GM12878 (cell line): ENCODE results near the gene SEL1L. TPM values are rescaled to one million over a fixed set of nuclear protein-coding genes. Genes with fewer than 3 reads are reported as not detected.

Experiments
- ATAC-seq: fragments of 200-7000 bp; cut with Tn5 transposase; 3 replicates; pipeline ENCODE4 v1.9.1; 2020; ENCODE audit warnings: mild to moderate bottlenecking, moderate library complexity
- BruUV-seq: library from RNA; stranded (reverse); fragments of 400-500 nt; replicated peaks from 2 replicates; lab custom pipeline; 2021; lab: Mats Ljungman, UMichigan
- CTCF ChIA-PET: fragments of 300-600 bp; sonication (Branson Sonifier 250); formaldehyde crosslinking; extraction: SDS; loops from one replicate; lab custom pipeline; 2021; ENCODE audit warnings: inconsistent platforms; lab: Yijun Ruan, JAX
- POLR2A ChIA-PET: fragments of 350-600 bp; formaldehyde crosslinking; extraction: SDS; loops from one replicate; lab custom pipeline; 2021; ENCODE audit warnings: inconsistent platforms; lab: Charles Lee
- RAD21 ChIA-PET: fragments of 300-600 bp; sonication (Branson Sonifier 250); formaldehyde crosslinking; loops from one replicate; lab custom pipeline; 2023; ENCODE audit warnings: antibody characterized with exemption; ENCODE audit not compliant: unreplicated experiment; lab: Charles Lee
- SMC1A ChIA-PET: fragments of 300-600 bp; sonication (Branson Sonifier 250); formaldehyde crosslinking; loops from one replicate; lab custom pipeline; 2023; ENCODE audit not compliant: unreplicated experiment, uncharacterized antibody; lab: Charles Lee
- DNase-seq: peaks from one replicate; pipeline ENCODE4 v3.0.0-alpha.2; 2011; ENCODE audit warnings: low read depth, low spot score
- FAIRE-seq: peaks from 3 replicates; lab custom pipeline; 2011; peaks lifted over from hg19 to GRCh38; lab: Jason Lieb, UNC
- H2AFZ ChIP-seq: 2 replicates; pipeline ENCODE4 v1.6.0; 2011; ENCODE audit warnings: low read depth, low read length, control low read depth; ENCODE audit not compliant: control insufficient read depth
- H3K27ac ChIP-seq: 2 replicates; pipeline ENCODE4 v1.5.1; 2011; ENCODE audit warnings: control low read depth; ENCODE audit not compliant: control insufficient read depth, insufficient read depth
- H3K27me3 ChIP-seq, 2 experiments: replicated peaks in 1 of 2; 2 replicates each; pipeline versions ENCODE4 v1.6.0 to v1.6.1; 2011; ENCODE audit warnings: low read length in 1 of 2; ENCODE audit not compliant: control insufficient read depth in 2 of 2, insufficient read depth in 2 of 2
- H3K36me3 ChIP-seq, 2 experiments: 2 replicates each; pipeline ENCODE4 v1.5.1; 2011; ENCODE audit warnings: low read length in 1 of 2; ENCODE audit not compliant: control insufficient read depth in 2 of 2, insufficient read depth in 2 of 2
- H3K4me1 ChIP-seq: 2 replicates; pipeline ENCODE4 v1.6.1; 2011; ENCODE audit warnings: mild to moderate bottlenecking, low read length, moderate library complexity, mixed read lengths; ENCODE audit not compliant: control insufficient read depth, insufficient read depth
- H3K4me2 ChIP-seq: 2 replicates; pipeline ENCODE4 v1.6.0; 2011; ENCODE audit warnings: control low read depth; ENCODE audit not compliant: control insufficient read depth, insufficient read depth
- H3K4me3 ChIP-seq: fragments of 200-600 bp; sonication (generic); 2 replicates; pipeline ENCODE4 v1.5.1; 2016
- H3K79me2 ChIP-seq: 2 replicates; pipeline ENCODE4 v1.6.0; 2011; ENCODE audit warnings: low read length; ENCODE audit not compliant: control insufficient read depth, insufficient read depth
- H3K9ac ChIP-seq: 2 replicates; pipeline ENCODE4 v1.8.0; 2011; ENCODE audit warnings: low read length, control low read depth, mixed read lengths; ENCODE audit not compliant: control insufficient read depth, insufficient read depth
- H3K9me3 ChIP-seq: replicated peaks from 3 replicates; pipeline ENCODE4 v1.5.1; 2011; ENCODE audit warnings: mild to moderate bottlenecking, low read length; ENCODE audit not compliant: control insufficient read depth, insufficient read depth
- H4K20me1 ChIP-seq: 2 replicates; pipeline ENCODE4 v1.6.0; 2011; ENCODE audit not compliant: control insufficient read depth, insufficient read depth
- BCL11A ChIP-seq: IDR thresholded peaks from 2 replicates; pipeline ENCODE4 v1.6.1; 2011; ENCODE audit warnings: low read depth, low read length
- BMI1 ChIP-seq: fragments of 450-650 bp; IDR thresholded peaks from 2 replicates; pipeline ENCODE4 v1.6.1; 2016; ENCODE audit warnings: mild to moderate bottlenecking, moderate library complexity, borderline replicate concordance
- CBX3 ChIP-seq: fragments of 200-600 bp; sonication (generic); IDR thresholded peaks from 2 replicates; pipeline ENCODE4 v1.6.1; 2016; ENCODE audit warnings: low read depth, borderline replicate concordance
- HDAC2 ChIP-seq: fragments of 200-600 bp; sonication (generic); IDR thresholded peaks from 2 replicates; pipeline ENCODE4 v1.6.1; 2017
- NFIC ChIP-seq: IDR thresholded peaks from 2 replicates; pipeline ENCODE4 v1.6.1; 2012; ENCODE audit warnings: low read depth, mild to moderate bottlenecking, inconsistent platforms, low read length, moderate library complexity
- SMAD5 ChIP-seq: IDR thresholded peaks from 2 replicates; pipeline ENCODE4 v1.6.1; 2016; ENCODE audit warnings: antibody characterized with exemption, low read depth
- SMARCA5 ChIP-seq: fragments of 450-650 bp; IDR thresholded peaks from 2 replicates; pipeline ENCODE4 v1.6.1; 2017; ENCODE audit warnings: mild to moderate bottlenecking
- SREBF1 ChIP-seq: IDR thresholded peaks from 2 replicates; pipeline ENCODE4 v1.6.1; 2012; ENCODE audit warnings: mild to moderate bottlenecking, low read length
- SREBF2 ChIP-seq: IDR thresholded peaks from 2 replicates; pipeline ENCODE4 v1.6.1; 2012; ENCODE audit warnings: mild to moderate bottlenecking, low read length
- TBL1XR1 ChIP-seq: IDR thresholded peaks from 2 replicates; pipeline ENCODE4 v1.6.1; 2012; ENCODE audit warnings: low read depth, low read length, improper control_type of control experiment
- TCF7 ChIP-seq: IDR thresholded peaks from 2 replicates; pipeline ENCODE4 v1.6.1; 2014; ENCODE audit warnings: antibody characterized with exemption, borderline replicate concordance
- YY1 ChIP-seq: IDR thresholded peaks from 2 replicates; pipeline ENCODE4 v1.6.1; 2011; ENCODE audit warnings: low read depth, mild to moderate bottlenecking, low read length
- ZBTB40 ChIP-seq: fragments of 450-650 bp; IDR thresholded peaks from 2 replicates; pipeline ENCODE4 v1.6.1; 2016; ENCODE audit warnings: mild to moderate bottlenecking, moderate library complexity, borderline replicate concordance
- ZNF622 ChIP-seq: fragments of 450-650 bp; IDR thresholded peaks from 2 replicates; pipeline ENCODE4 v1.6.1; 2017; ENCODE audit warnings: mild to moderate bottlenecking, inconsistent platforms
- WGBS: methylation state at CpG from one replicate; pipeline ENCODE4 v1.1.6; 2016; ENCODE audit warnings: low lambda C conversion rate; ENCODE audit not compliant: insufficient replicate concordance, insufficient coverage; ENCODE audit errors: missing lambda C conversion rate; 5-methylcytosine and 5-hydroxymethylcytosine counted together
- in situ Hi-C: fragments of 300-500 bp; cut with MboI; formaldehyde crosslinking; loops from 9 replicates; pipeline ENCODE4 v1.14.3; 2018; ENCODE audit warnings: mixed read lengths
- intact Hi-C: fragments of 100-400 bp; cut with micrococcal nuclease; formaldehyde crosslinking; loops from one replicate; pipeline ENCODE4 v1.14.2; 2022; ENCODE audit not compliant: unreplicated experiment
- polyA plus RNA-seq, 11 experiments: library from polyadenylated mRNA; depleted of rRNA in 4 of 11; unstranded in 6 of 11; stranded (reverse) in 5 of 11; fragments of >200 nt; fragmentation: Nextera tagmentation in 4 of 11; fragmentation: Illumina TruSeq in 1 of 11; extraction: Ambion mirVana in 4 of 11; extraction: Trizol in 1 of 11; gene quantifications; 1 replicate in 1 of 11; 2 replicates in 10 of 11; pipeline versions ENCODE4 v1.2.1 to v1.2.3, GENCODE V29; 2011 to 2016; ENCODE audit warnings: inconsistent platforms in 2 of 11, missing spikeins in 2 of 11, low read depth in 1 of 11
- total RNA-seq, 4 experiments: library from RNA; depleted of rRNA in 3 of 4; stranded (reverse); fragments of >200 nt in 3 of 4; fragmentation: Illumina TruSeq in 1 of 4; extraction: Trizol in 1 of 4; gene quantifications; 2 replicates each; pipeline versions ENCODE4 v1.2.1 to v1.2.3, GENCODE V29; 2013 to 2021
- TF ChIP-seq, protein P1 (sequence below): fragments of 150-350 bp; IDR thresholded peaks from 2 replicates; pipeline ENCODE4 v1.6.1; 2016; ENCODE audit warnings: low read depth, low read length

The SEL1L gene
- total and polyA plus RNA-seq, 10 of the 15 experiments (the other 5 are each of a cell fraction or from before 2014, with no cell fraction given): 13.4 to 57.2 (median 31.7) TPM

GRCh38 chr14:81430235-81430634 is 103.4 kb downstream of the SEL1L start:
- no peaks in the 10 kb centered on the region for H4K20me1 ChIP-seq
- ChIA-PET POLR2A (no interaction called here), RAD21 (no interaction called here), SMC1A (no interaction called here), CTCF (no interaction called here)
- DNase-seq (no peak), ATAC-seq (no peak), FAIRE-seq (no peak)
- H3K9me3 ChIP-seq: no peaks in the 10 kb centered on the region
- no peak overlapping the region for H3K27ac ChIP-seq
- WGBS: 61% methylated on average over 5 of the region's 5 CpGs
- peaks cover 4 to 6% of the 10 kb centered on the region in 2 experiments for H3K27me3 ChIP-seq
- BruUV-seq: no TSS peak
- no peak overlapping the region for H3K4me2 ChIP-seq
- H3K4me3 ChIP-seq: no peak overlapping the region
- H3K79me2 ChIP-seq: no peaks in the 10 kb centered on the region
- H3K36me3 ChIP-seq: no peaks in the 10 kb centered on the region
- TF ChIP-seq ZNF622 (no peak), ZBTB40 (no peak), SREBF2 (no peak), SMARCA5 (no peak), TBL1XR1 (no peak), TCF7 (no peak), HDAC2 (no peak), BCL11A (no peak), NFIC (no peak), CBX3 (no peak), BMI1 (no peak), SREBF1 (no peak), SMAD5 (no peak), YY1 (no peak)
- TF ChIP-seq, protein P1, sequence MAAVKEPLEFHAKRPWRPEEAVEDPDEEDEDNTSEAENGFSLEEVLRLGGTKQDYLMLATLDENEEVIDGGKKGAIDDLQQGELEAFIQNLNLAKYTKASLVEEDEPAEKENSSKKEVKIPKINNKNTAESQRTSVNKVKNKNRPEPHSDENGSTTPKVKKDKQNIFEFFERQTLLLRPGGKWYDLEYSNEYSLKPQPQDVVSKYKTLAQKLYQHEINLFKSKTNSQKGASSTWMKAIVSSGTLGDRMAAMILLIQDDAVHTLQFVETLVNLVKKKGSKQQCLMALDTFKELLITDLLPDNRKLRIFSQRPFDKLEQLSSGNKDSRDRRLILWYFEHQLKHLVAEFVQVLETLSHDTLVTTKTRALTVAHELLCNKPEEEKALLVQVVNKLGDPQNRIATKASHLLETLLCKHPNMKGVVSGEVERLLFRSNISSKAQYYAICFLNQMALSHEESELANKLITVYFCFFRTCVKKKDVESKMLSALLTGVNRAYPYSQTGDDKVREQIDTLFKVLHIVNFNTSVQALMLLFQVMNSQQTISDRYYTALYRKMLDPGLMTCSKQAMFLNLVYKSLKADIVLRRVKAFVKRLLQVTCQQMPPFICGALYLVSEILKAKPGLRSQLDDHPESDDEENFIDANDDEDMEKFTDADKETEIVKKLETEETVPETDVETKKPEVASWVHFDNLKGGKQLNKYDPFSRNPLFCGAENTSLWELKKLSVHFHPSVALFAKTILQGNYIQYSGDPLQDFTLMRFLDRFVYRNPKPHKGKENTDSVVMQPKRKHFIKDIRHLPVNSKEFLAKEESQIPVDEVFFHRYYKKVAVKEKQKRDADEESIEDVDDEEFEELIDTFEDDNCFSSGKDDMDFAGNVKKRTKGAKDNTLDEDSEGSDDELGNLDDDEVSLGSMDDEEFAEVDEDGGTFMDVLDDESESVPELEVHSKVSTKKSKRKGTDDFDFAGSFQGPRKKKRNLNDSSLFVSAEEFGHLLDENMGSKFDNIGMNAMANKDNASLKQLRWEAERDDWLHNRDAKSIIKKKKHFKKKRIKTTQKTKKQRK: no peak
- H3K9ac ChIP-seq: no peak overlapping the region
- in situ Hi-C loops (no loop called here), intact Hi-C loops (no loop called here)
- no peaks in the 10 kb centered on the region for H3K4me1 ChIP-seq
- no peak overlapping the region for H2AFZ ChIP-seq
